Activated CD4-positive, alpha-beta T cell treated with anti-CD3 and anti-CD28 coated beads, Interleukin-2, amount 10 ng/mL, durations not matched to agents 24 days and 14 days (primary cell): Measurements from ENCODE around the gene C19orf38. TPM values are rescaled to one million over a fixed set of nuclear protein-coding genes. Genes with fewer than 3 reads are reported as not detected.
"Not testable (repeated sequence)": the region's sequence is repeated elsewhere in the genome, so short reads cannot be mapped to it uniquely, and the experiment has no call there.

Source experiments
- DNase-seq: peaks from one replicate; pipeline ENCODE4 v3.0.0; 2022
- H3K27ac Mint-ChIP-seq: one replicate; pipeline ENCODE4 v1.8.0; 2022; ENCODE audit warnings: mild to moderate bottlenecking, mixed read lengths
- H3K27me3 Mint-ChIP-seq: one replicate; pipeline ENCODE4 v1.8.0; 2022; ENCODE audit warnings: mixed read lengths
- H3K36me3 Mint-ChIP-seq: one replicate; pipeline ENCODE4 v1.8.0; 2022; ENCODE audit warnings: low read depth, mild to moderate bottlenecking, mixed read lengths
- H3K4me1 Mint-ChIP-seq: one replicate; pipeline ENCODE4 v1.8.0; 2021; ENCODE audit warnings: mixed read lengths
- H3K4me3 Mint-ChIP-seq: one replicate; pipeline ENCODE4 v1.8.0; 2022; ENCODE audit warnings: mild to moderate bottlenecking, moderate library complexity, mixed read lengths
- H3K9me3 Mint-ChIP-seq: one replicate; pipeline ENCODE4 v1.8.0; 2021; ENCODE audit warnings: mixed read lengths
- intact Hi-C: fragments of 100-400 bp; cut with micrococcal nuclease; formaldehyde crosslinking; loops from one replicate; pipeline ENCODE4 v1.15.1; 2023
- total RNA-seq: library from RNA; stranded (reverse); gene quantifications from 2 replicates; pipeline ENCODE4 v1.2.3, GENCODE V29; 2022

The C19orf38 gene
- total RNA-seq, 1 donor from 2014 or later, result 2.7 TPM

- Mint-ChIP-seq H3K4me1 (peaks cover 4% of the 10 kb centered on the region), H3K36me3 (peaks cover 19% of the 10 kb centered on the region), H3K27me3 (no peaks in the 10 kb centered on the region), H3K4me3 (no peak overlapping the region), H3K9me3 (no peaks in the 10 kb centered on the region), H3K27ac (no peak overlapping the region)
- intact Hi-C loops, result no loop called here
- DNase-seq, result no peak
Observed at GRCh38 chr19:10830931-10831779, 17.1 kb upstream of the C19orf38 start.

GRCh38 chr19:10831987-10832938 is 16.0 kb upstream of the C19orf38 start:
- no peak for DNase-seq
- Mint-ChIP-seq H3K36me3 (peaks cover 20% of the 10 kb centered on the region), H3K27ac (no peak overlapping the region), H3K4me3 (no peak overlapping the region), H3K27me3 (no peaks in the 10 kb centered on the region), H3K4me1 (peaks cover 10% of the 10 kb centered on the region), H3K9me3 (peaks cover 9% of the 10 kb centered on the region)
- intact Hi-C loops, result no loop called here

- H3K27ac Mint-ChIP-seq, result no peak overlapping the region
- H3K27me3 Mint-ChIP-seq, result no peaks in the 10 kb centered on the region
- no peak overlapping the region for H3K4me3 Mint-ChIP-seq
- peaks cover 9% of the 10 kb centered on the region for H3K9me3 Mint-ChIP-seq
- H3K4me1 Mint-ChIP-seq, result peaks cover 10% of the 10 kb centered on the region
- intact Hi-C loops, result no loop called here
- H3K36me3 Mint-ChIP-seq, result peaks cover 20% of the 10 kb centered on the region
- no peak for DNase-seq
Observed at GRCh38 chr19:10832939-10833296, 15.3 kb upstream of the C19orf38 start.

GRCh38 chr19:10835089-10835753 is 13.0 kb upstream of the C19orf38 start:
- peak overlapping the region; percentile 99 for H3K27ac Mint-ChIP-seq
- DNase-seq, result no peak

GRCh38 chr19:10835754-10836478 is 12.3 kb upstream of the C19orf38 start, which contains the start of gene TMED1:
Gene TMED1 (minus strand): TSS chr19:10836212. CDS start chr19:10836191, 21 bp downstream.
- peak; percentile 99 for DNase-seq
- peaks cover 15% of the 10 kb centered on the region for H3K36me3 Mint-ChIP-seq
- H3K9me3 Mint-ChIP-seq, result peaks cover 12% of the 10 kb centered on the region
- peak within 1 kb of the TSS; percentile 98 for H3K4me3 Mint-ChIP-seq
- peaks cover 10% of the 10 kb centered on the region for H3K4me1 Mint-ChIP-seq
- H3K27ac Mint-ChIP-seq, result peak within 1 kb of the TSS; percentile 99
- H3K27me3 Mint-ChIP-seq, result no peaks in the 10 kb centered on the region
- intact Hi-C loops, result loop anchor here (1.0 to 2.0 kb wide), 5 partner anchors 29 to 270 kb away; partner anchors contain the start of genes CARM1 and KRI1

More at GRCh38 chr19:10835089-10835753, 13.0 kb upstream of the C19orf38 start:
- Mint-ChIP-seq H3K9me3 (peaks cover 12% of the 10 kb centered on the region), H3K4me3 (peak overlapping the region; percentile 98), H3K27me3 (no peaks in the 10 kb centered on the region), H3K4me1 (peaks cover 10% of the 10 kb centered on the region), H3K36me3 (peaks cover 16% of the 10 kb centered on the region)
- intact Hi-C loops, result loop anchor here (1.0 kb wide), 1 partner anchor 36 kb away; the partner anchor contains the start of gene CARM1

GRCh38 chr19:10836479-10837330 is 11.5 kb upstream of the C19orf38 start:
- Mint-ChIP-seq H3K27ac (peak overlapping the region; percentile 99), H3K36me3 (peaks cover 15% of the 10 kb centered on the region), H3K4me1 (peaks cover 10% of the 10 kb centered on the region), H3K4me3 (peak overlapping the region; percentile 98), H3K27me3 (no peaks in the 10 kb centered on the region), H3K9me3 (peaks cover 12% of the 10 kb centered on the region)
- DNase-seq, result peak; percentile 95
- intact Hi-C loops, result loop anchor here (1.0 to 2.0 kb wide), 4 partner anchors 28 to 270 kb away; partner anchors contain the start of gene KRI1

- Mint-ChIP-seq H3K36me3 (peaks cover 15% of the 10 kb centered on the region), H3K9me3 (peaks cover 12% of the 10 kb centered on the region), H3K4me1 (peaks cover 10% of the 10 kb centered on the region)
- intact Hi-C loops, result loop anchor here (2.0 kb wide), 1 partner anchor 27 kb away; no protein-coding TSS in a partner anchor
- not testable (repeated sequence) for H3K27ac Mint-ChIP-seq, H3K27me3 Mint-ChIP-seq, H3K4me3 Mint-ChIP-seq, DNase-seq
Observed at GRCh38 chr19:10837649-10838048, 10.6 kb upstream of the C19orf38 start.

GRCh38 chr19:10838377-10838776 is 9.8 kb upstream of the C19orf38 start:
- intact Hi-C loops, result no loop called here
- Mint-ChIP-seq H3K36me3 (peaks cover 11% of the 10 kb centered on the region), H3K9me3 (peaks cover 12% of the 10 kb centered on the region), H3K4me3 (no peak overlapping the region), H3K4me1 (peaks cover 10% of the 10 kb centered on the region), H3K27ac (no peak overlapping the region), H3K27me3 (no peaks in the 10 kb centered on the region)
- DNase-seq, result no peak

GRCh38 chr19:10839114-10840050 is 8.8 kb upstream of the C19orf38 start:
- peaks cover 10% of the 10 kb centered on the region for H3K4me1 Mint-ChIP-seq
- no peak for DNase-seq
- intact Hi-C loops, result no loop called here

GRCh38 chr19:10842788-10843187 is 5.4 kb upstream of the C19orf38 start:
- H3K4me1 Mint-ChIP-seq, result peaks cover 2% of the 10 kb centered on the region
- peaks cover 4% of the 10 kb centered on the region for H3K9me3 Mint-ChIP-seq
- no peak overlapping the region for H3K27ac Mint-ChIP-seq
- no peak overlapping the region for H3K4me3 Mint-ChIP-seq
- H3K36me3 Mint-ChIP-seq, result no peaks in the 10 kb centered on the region
- intact Hi-C loops, result no loop called here
- DNase-seq, result no peak
- H3K27me3 Mint-ChIP-seq, result no peaks in the 10 kb centered on the region

More at GRCh38 chr19:10839114-10840050, 8.8 kb upstream of the C19orf38 start:
- peaks cover 12% of the 10 kb centered on the region for H3K9me3 Mint-ChIP-seq
- peaks cover 11% of the 10 kb centered on the region for H3K36me3 Mint-ChIP-seq
- no peak overlapping the region for H3K4me3 Mint-ChIP-seq
- H3K27ac Mint-ChIP-seq, result no peak overlapping the region
- no peaks in the 10 kb centered on the region for H3K27me3 Mint-ChIP-seq

GRCh38 chr19:10846500-10847202 is 1.6 kb upstream of the C19orf38 start:
- Mint-ChIP-seq H3K4me3 (no peak overlapping the region), H3K27ac (no peak overlapping the region), H3K9me3 (no peaks in the 10 kb centered on the region), H3K4me1 (peaks cover 9% of the 10 kb centered on the region), H3K27me3 (no peaks in the 10 kb centered on the region), H3K36me3 (peaks cover 3% of the 10 kb centered on the region)
- intact Hi-C loops, result no loop called here
- no peak for DNase-seq
